NOMO-1 treated with DMSO at 0.1 percent for 48 hours (cell line): ENCODE measurements around the gene DAPP1.
"Not testable (repeated sequence)": the region's sequence is repeated elsewhere in the genome, so short reads cannot be mapped to it uniquely, and the experiment has no call there.

ENCODE experiments used
- DNase-seq: peaks from one replicate; lab custom pipeline; 2025; ENCODE audit not compliant: unreplicated experiment; lab: John Stamatoyannopoulos, UW

DAPP1 gene

GRCh38 chr4:99816545-99817308 lies at the start of gene DAPP1:
DAPP1 (plus strand) TSS chr4:99816827; CDS start chr4:99816914, 87 bp downstream.
- peak; percentile 92 for DNase-seq

- not testable (repeated sequence) for DNase-seq
These were observed 45.8 kb upstream of the DAPP1 start for GRCh38 chr4:99770842-99771241.

- no peak for DNase-seq
These were observed 32.7 kb upstream of the DAPP1 start for GRCh38 chr4:99783940-99784339.

GRCh38 chr4:99784842-99785241 lies 31.8 kb upstream of the DAPP1 start:
- no peak for DNase-seq

GRCh38 chr4:99790796-99791617 lies 25.6 kb upstream of the DAPP1 start:
- no peak for DNase-seq

GRCh38 chr4:99800332-99801004 lies 16.2 kb upstream of the DAPP1 start:
- no peak for DNase-seq

- no peak for DNase-seq
These were observed 15.5 kb upstream of the DAPP1 start for GRCh38 chr4:99801005-99801699.

GRCh38 chr4:99803566-99804101 lies 13.0 kb upstream of the DAPP1 start:
- no peak for DNase-seq

- no peak for DNase-seq
These were observed 10.1 kb upstream of the DAPP1 start for GRCh38 chr4:99806545-99806944.

GRCh38 chr4:99807666-99808065 lies 9.0 kb upstream of the DAPP1 start:
- no peak for DNase-seq

- peak; percentile 64 for DNase-seq
These were observed 8.3 kb upstream of the DAPP1 start for GRCh38 chr4:99808260-99808857.

GRCh38 chr4:99809326-99809725 lies 7.3 kb upstream of the DAPP1 start:
- DNase-seq = no peak

GRCh38 chr4:99810536-99810935 lies 6.1 kb upstream of the DAPP1 start:
- DNase-seq = no peak

GRCh38 chr4:99811117-99811516 lies 5.5 kb upstream of the DAPP1 start:
- DNase-seq = no peak

- peak; percentile 80 for DNase-seq
These were observed 4.8 kb upstream of the DAPP1 start for GRCh38 chr4:99811850-99812249.

GRCh38 chr4:99815597-99816011 lies 1.0 kb upstream of the DAPP1 start:
- no peak for DNase-seq

GRCh38 chr4:99817309-99817890 lies 773 bp downstream of the DAPP1 start:
- peak; percentile 60 for DNase-seq

- no peak for DNase-seq
These were observed 2.0 kb downstream of the DAPP1 start for GRCh38 chr4:99818661-99819060.

GRCh38 chr4:99821918-99822503 lies 5.4 kb downstream of the DAPP1 start:
- DNase-seq = peak; percentile 96

GRCh38 chr4:99822734-99823133 lies 6.1 kb downstream of the DAPP1 start:
- DNase-seq = no peak
